Heart right ventricle (tissue), 16 donors: ENCODE measurements around the gene GKN1. TPM values are rescaled to one million over a fixed set of nuclear protein-coding genes. Genes with fewer than 3 reads are reported as not detected.

Experiments used
- ATAC-seq, 8 donors: fragments of 200-7000 bp; cut with Tn5 transposase; one replicate each; pipeline ENCODE4 v1.9.1; 2020; ENCODE audit warnings: mild to moderate bottlenecking in 8 of 8, moderate library complexity in 8 of 8, moderate number of reproducible peaks in 1 of 8
- DNase-seq, 2 donors: peaks; one replicate each; pipeline ENCODE4 v3.0.0-alpha.2; 2020
- H3K27ac ChIP-seq, 10 donors: fragments of 200-600 bp; sonication (generic) in 2 of 10; one replicate each; pipeline versions ENCODE4 v1.5.0 to v1.8.0; 2020 to 2022; ENCODE audit warnings: mild to moderate bottlenecking in 3 of 10
- H3K27me3 ChIP-seq, 7 donors: fragments of 200-600 bp; one replicate each; pipeline ENCODE4 v1.8.0; 2021 to 2022; ENCODE audit warnings: mild to moderate bottlenecking in 2 of 7
- H3K36me3 ChIP-seq, 9 donors: fragments of 200-600 bp; sonication (generic) in 1 of 9; one replicate each; pipeline versions ENCODE4 v1.5.0 to v1.8.0; 2020 to 2022; ENCODE audit warnings: mild to moderate bottlenecking in 2 of 9
- H3K4me1 ChIP-seq, 9 donors: fragments of 200-600 bp; sonication (generic) in 1 of 9; one replicate each; pipeline versions ENCODE4 v1.5.0 to v1.8.0; 2020 to 2022; ENCODE audit warnings: mild to moderate bottlenecking in 4 of 9
- H3K4me3 ChIP-seq, 10 donors: fragments of 200-600 bp; sonication (generic) in 2 of 10; one replicate each; pipeline versions ENCODE4 v1.5.0 to v1.8.0; 2020 to 2022; ENCODE audit warnings: mild to moderate bottlenecking in 7 of 10, moderate library complexity in 2 of 10
- H3K9me3 ChIP-seq, 11 donors: fragments of 200-600 bp in 10 of 11; sonication (generic) in 2 of 11; one replicate each; pipeline versions ENCODE4 v1.5.0 to v1.8.0; 2013 to 2022; ENCODE audit warnings: mild to moderate bottlenecking in 2 of 11, control low read depth in 1 of 11, moderate library complexity in 1 of 11
- WGBS, 2 donors: extraction: QIAGEN DNeasy Blood & Tissue Kit; methylation state at CpG; one replicate each; pipeline ENCODE4 v1.1.7; 2013; ENCODE audit warnings: inconsistent platforms in 1 of 2; 5-methylcytosine and 5-hydroxymethylcytosine counted together
- intact Hi-C, 10 donors: fragments of 100-400 bp; cut with DNase I; formaldehyde crosslinking; loops; one replicate each; pipeline versions ENCODE4 v1.11.1 to v1.14.2; 2022
- polyA plus RNA-seq, 2 donors: library from polyadenylated mRNA; stranded (reverse); fragments of 200-250 nt; gene quantifications; one replicate each; pipeline ENCODE4 v1.2.3, GENCODE V29; 2013
- total RNA-seq, 10 donors: library from RNA; stranded (reverse); fragmentation: NEBNext Ultra II Directional in 3 of 10; extraction: Animal tissue kit (Norgen Biotek cat#: 25700) in 3 of 10; gene quantifications; one replicate each; pipeline versions ENCODE4 v1.2.1 to v1.2.4, GENCODE V29; 2021 to 2023
- TF ChIP-seq, protein P1 (sequence below), 9 donors: fragments of 200-600 bp; sonication (generic) in 2 of 9; IDR thresholded peaks; one replicate each; pipeline versions ENCODE4 v1.5.0 to v1.8.0; 2021 to 2022; ENCODE audit warnings: antibody characterized with exemption in 9 of 9, mild to moderate bottlenecking in 5 of 9, moderate library complexity in 1 of 9
- donor health status: Arrhythmogenic right ventricular cardiomyopathy.
- donor health status: ischemic (EF 13 %, LVEDD 7.1; RV severe dilation, severe dysfunction).
- donor health status: healthy with polysubstance abuse.
- donor health status: DM: no; HTN: yes; CAD: no.
- donor health status: DM: no; HTN: no; CAD: no.
- donor health status: ischemic (EF 25% LVEDD 6.9; RV normal size, moderate dysfunction).
- donor health status: ischemic (EF 25% LVEDD 5.7; RV mildly dilated, moderate dysfunction).
- donor health status: healthy.
- donor health status: DM: yes; HTN: yes; CAD: no.
- donor health status: Ischemic cardiomyopathy.
- donor health status: ischemic (EF 35%, LVEDD 5.7; RV mildly dilated, moderate dysfunction).
- donor health status: nonischemic (EF 11% LVEDD 7.7; RV severe dilation, severe dysfunction).
- donor health status: DM: yes; HTN: yes; CAD: no.
- donor health status: PGD.
- donor health status: ischemic (EF 29% LVEDD 5.4; RV normal size, mild dysfunction).
- donor health status: nonischemic (EF 23%, LVEDD 6.1; RV moderate dilation, normal function).

The GKN1 gene
- total and polyA plus RNA-seq, 12 donors, result 0.19 TPM; not detected in 11

DNA sequence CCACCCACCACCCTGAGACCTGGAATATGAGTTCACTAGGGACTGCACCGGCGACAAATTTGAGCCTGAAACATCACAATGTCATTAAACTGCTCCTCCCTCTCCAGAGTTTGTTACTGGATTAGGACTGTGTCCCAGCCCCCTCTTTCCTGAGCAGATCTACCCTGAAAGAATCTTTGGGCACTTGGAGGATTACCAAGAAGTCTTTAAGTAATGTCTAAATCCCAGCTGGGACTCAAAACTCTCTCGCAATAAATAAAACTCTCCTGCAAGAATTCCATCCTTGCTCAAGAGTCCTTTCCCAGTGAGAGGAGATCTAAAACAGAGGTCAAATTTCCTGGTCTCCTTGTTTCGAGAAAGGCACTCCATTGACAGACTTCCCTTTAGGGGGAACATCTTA lies 42.6 kb upstream of the GKN1 start:
- Histone ChIP-seq H3K36me3 (no peaks in the 10 kb centered on the region), H3K27me3 (peaks cover 0 to 11% (median 0%) of the 10 kb centered on the region in 7 donors), H3K27ac (no peak overlapping the region), H3K4me1 (peaks cover 0 to 7% (median 0%) of the 10 kb centered on the region in 9 donors), H3K4me3 (no peak overlapping the region), H3K9me3 (no peaks in the 10 kb centered on the region)
- TF ChIP-seq, protein P1, sequence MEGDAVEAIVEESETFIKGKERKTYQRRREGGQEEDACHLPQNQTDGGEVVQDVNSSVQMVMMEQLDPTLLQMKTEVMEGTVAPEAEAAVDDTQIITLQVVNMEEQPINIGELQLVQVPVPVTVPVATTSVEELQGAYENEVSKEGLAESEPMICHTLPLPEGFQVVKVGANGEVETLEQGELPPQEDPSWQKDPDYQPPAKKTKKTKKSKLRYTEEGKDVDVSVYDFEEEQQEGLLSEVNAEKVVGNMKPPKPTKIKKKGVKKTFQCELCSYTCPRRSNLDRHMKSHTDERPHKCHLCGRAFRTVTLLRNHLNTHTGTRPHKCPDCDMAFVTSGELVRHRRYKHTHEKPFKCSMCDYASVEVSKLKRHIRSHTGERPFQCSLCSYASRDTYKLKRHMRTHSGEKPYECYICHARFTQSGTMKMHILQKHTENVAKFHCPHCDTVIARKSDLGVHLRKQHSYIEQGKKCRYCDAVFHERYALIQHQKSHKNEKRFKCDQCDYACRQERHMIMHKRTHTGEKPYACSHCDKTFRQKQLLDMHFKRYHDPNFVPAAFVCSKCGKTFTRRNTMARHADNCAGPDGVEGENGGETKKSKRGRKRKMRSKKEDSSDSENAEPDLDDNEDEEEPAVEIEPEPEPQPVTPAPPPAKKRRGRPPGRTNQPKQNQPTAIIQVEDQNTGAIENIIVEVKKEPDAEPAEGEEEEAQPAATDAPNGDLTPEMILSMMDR (IDR thresholded peaks at IDR 0.05), result no peak
- intact Hi-C loops, result no loop called here
- DNase-seq, result no peak
- WGBS, 2 donors, result 39 to 49% methylated on average over 4 of the region's 4 CpGs
- ATAC-seq, result no peak

DNA sequence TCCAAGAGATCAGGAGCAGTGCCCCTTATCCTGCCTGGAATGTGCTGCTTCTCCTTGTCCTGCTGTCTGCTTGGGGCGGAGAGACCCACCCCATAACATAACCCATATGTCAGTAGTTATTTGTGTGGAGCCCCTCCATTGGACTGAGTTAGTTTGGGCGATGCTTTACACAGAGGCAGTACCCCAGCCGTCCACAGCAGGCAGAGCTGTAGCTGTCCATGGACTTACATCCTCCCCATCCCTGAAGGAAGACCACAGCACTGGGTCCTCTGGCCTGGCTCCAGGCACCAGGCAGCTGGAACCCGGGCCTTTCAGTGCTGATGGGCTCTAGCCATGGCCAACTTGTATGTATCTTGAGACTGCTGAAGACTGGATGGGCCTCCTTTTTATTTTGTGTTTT lies 42.0 kb upstream of the GKN1 start:
- Histone ChIP-seq H3K9me3 (no peaks in the 10 kb centered on the region), H3K27me3 (peaks cover 0 to 5% (median 0%) of the 10 kb centered on the region in 7 donors), H3K4me1 (peaks cover 0 to 14% (median 0%) of the 10 kb centered on the region in 9 donors), H3K36me3 (no peaks in the 10 kb centered on the region), H3K4me3 (no peak overlapping the region), H3K27ac (no peak overlapping the region)
- DNase-seq (no peak), ATAC-seq (no peak)
- WGBS, 2 donors, result 81 to 84% methylated on average over 4 of the region's 4 CpGs
- intact Hi-C loops, result no loop called here
- TF ChIP-seq, protein P1 (IDR thresholded peaks at IDR 0.05), result no peak

DNA sequence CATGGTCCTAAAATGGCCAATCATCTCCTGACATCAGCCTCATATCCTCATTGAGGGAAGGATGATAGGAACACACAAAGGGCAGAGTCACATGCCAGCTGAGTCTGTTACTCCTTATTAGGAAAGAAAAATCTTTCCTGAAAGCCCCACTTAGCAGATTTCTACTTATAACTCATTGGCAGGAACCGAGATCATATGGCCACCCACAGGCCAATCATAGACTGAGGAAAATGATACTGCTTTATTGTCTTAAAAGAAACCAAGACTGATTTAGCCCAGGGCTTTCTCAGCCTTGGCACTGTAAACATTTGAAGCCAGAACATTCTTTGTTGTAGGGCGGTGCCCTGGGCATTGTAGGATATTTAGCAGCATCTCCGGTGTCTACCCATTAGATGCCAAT lies 40.4 kb upstream of the GKN1 start:
- H3K36me3 ChIP-seq, result no peaks in the 10 kb centered on the region
- H3K27ac ChIP-seq, result no peak overlapping the region
- peaks cover 0 to 14% (median 0%) of the 10 kb centered on the region in 9 donors for H3K4me1 ChIP-seq
- TF ChIP-seq, protein P1 (IDR thresholded peaks at IDR 0.05), result no peak
- intact Hi-C loops, result no loop called here
- ATAC-seq (no peak), DNase-seq (no peak)
- 92 to 98% methylated on average over 3 of the region's 3 CpGs for WGBS, 2 donors
- no peaks in the 10 kb centered on the region for H3K27me3 ChIP-seq
- H3K4me3 ChIP-seq, result no peak overlapping the region
- H3K9me3 ChIP-seq, result peaks cover 0 to 3% (median 0%) of the 10 kb centered on the region in 11 donors

DNA sequence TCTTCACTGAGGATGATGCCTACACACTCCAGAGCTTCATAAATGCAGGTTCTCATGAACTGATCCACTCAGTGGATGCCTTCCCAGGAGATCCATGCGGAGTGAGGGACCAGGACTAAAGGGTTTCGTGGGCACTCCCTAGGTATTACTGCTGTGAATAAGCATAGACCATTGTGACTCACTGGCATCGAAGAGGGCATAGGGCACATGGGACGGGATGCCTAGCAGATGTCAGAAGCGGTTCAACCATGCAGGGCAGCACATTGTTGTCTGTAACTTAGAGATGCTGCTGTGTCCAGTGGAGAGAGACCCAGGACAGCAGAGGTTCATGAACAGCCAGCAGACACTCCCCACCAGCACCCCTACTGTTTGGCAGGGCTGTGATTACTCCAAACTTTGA lies 39.0 kb upstream of the GKN1 start:
- no peaks in the 10 kb centered on the region for H3K36me3 ChIP-seq
- no peak overlapping the region for H3K4me3 ChIP-seq
- no peak overlapping the region for H3K27ac ChIP-seq
- ATAC-seq (no peak), DNase-seq (no peak)
- no peaks in the 10 kb centered on the region for H3K27me3 ChIP-seq
- H3K4me1 ChIP-seq, result peaks cover 0 to 14% (median 0%) of the 10 kb centered on the region in 9 donors
- H3K9me3 ChIP-seq, result peaks cover 0 to 14% (median 0%) of the 10 kb centered on the region in 11 donors
- intact Hi-C loops, result no loop called here
- 97 to 98% methylated on average over 5 of the region's 5 CpGs for WGBS, 2 donors
- TF ChIP-seq, protein P1 (IDR thresholded peaks at IDR 0.05), result no peak
